H1 (cell line): Measurements from ENCODE around the gene GALNT18. TPM values are rescaled to one million over a fixed set of nuclear protein-coding genes. Genes with fewer than 3 reads are reported as not detected.

Source experiments
- CTCF ChIA-PET: fragments of 300-600 bp; sonication (Branson Sonifier 250); formaldehyde crosslinking; loops from one replicate; lab custom pipeline; 2021; ENCODE audit not compliant: partially characterized antibody; lab: Charles Lee
- POLR2A ChIA-PET: fragments of 300-600 bp; sonication (Branson Sonifier 250); formaldehyde crosslinking; loops from one replicate; lab custom pipeline; 2021; ENCODE audit warnings: inconsistent platforms; ENCODE audit not compliant: partially characterized antibody; lab: Charles Lee
- DNase-seq, 2 experiments: peaks; one replicate each; pipeline versions ENCODE4 v3.0.0 to v3.0.0-alpha.2; 2010 to 2022; ENCODE audit warnings: low spot score in 2 of 2, low read depth in 1 of 2, mixed read lengths in 1 of 2
- FAIRE-seq: peaks from 2 replicates; lab custom pipeline; 2011; peaks lifted over from hg19 to GRCh38; lab: Jason Lieb, UNC
- H2AFZ ChIP-seq: 2 replicates; pipeline ENCODE4 v1.8.1; 2012; ENCODE audit warnings: low read length, inconsistent platforms
- H2AK5ac ChIP-seq: 2 replicates; pipeline ENCODE4 v1.6.1; 2013; ENCODE audit warnings: low read depth, low read length
- H2BK120ac ChIP-seq: replicated peaks from 2 replicates; pipeline ENCODE3; 2013; ENCODE audit warnings: low read depth, low read length, inconsistent platforms
- H2BK12ac ChIP-seq: 2 replicates; pipeline ENCODE4 v1.6.1; 2013; ENCODE audit warnings: low read depth, low read length
- H2BK15ac ChIP-seq: 2 replicates; pipeline ENCODE4 v1.6.1; 2013; ENCODE audit warnings: low read length
- H2BK20ac ChIP-seq: 2 replicates; pipeline ENCODE4 v1.6.1; 2013; ENCODE audit warnings: low read length
- H2BK5ac ChIP-seq: 2 replicates; pipeline ENCODE4 v1.6.1; 2013; ENCODE audit warnings: low read depth, low read length
- H3K14ac ChIP-seq: 2 replicates; pipeline ENCODE4 v1.6.1; 2013; ENCODE audit warnings: inconsistent platforms; ENCODE audit not compliant: insufficient read length
- H3K18ac ChIP-seq: 2 replicates; pipeline ENCODE4 v1.6.1; 2013; ENCODE audit warnings: low read length; ENCODE audit errors: extremely low read depth
- H3K23ac ChIP-seq: 2 replicates; pipeline ENCODE4 v1.6.1; 2013; ENCODE audit warnings: inconsistent platforms; ENCODE audit not compliant: insufficient read length
- H3K23me2 ChIP-seq: 2 replicates; pipeline ENCODE4 v1.6.1; 2013; ENCODE audit warnings: low read depth, low read length
- H3K27ac ChIP-seq: 2 replicates; pipeline ENCODE4 v1.6.1; 2011; ENCODE audit warnings: low read depth, low read length, inconsistent platforms
- H3K27me3 ChIP-seq, 4 experiments: replicated peaks in 1 of 4; 1 replicate in 1 of 4; 2 replicates in 3 of 4; pipeline versions ENCODE4 v1.6.1 to v1.8.1; 2011 to 2013; ENCODE audit warnings: low read length in 3 of 4, mild to moderate bottlenecking in 3 of 4, inconsistent platforms in 2 of 4, mixed read lengths in 2 of 4, moderate library complexity in 1 of 4; ENCODE audit not compliant: control insufficient read depth in 3 of 4, insufficient read depth in 3 of 4; ENCODE audit errors: extremely low read depth in 1 of 4
- H3K36me3 ChIP-seq, 4 experiments: 2 replicates each; pipeline versions ENCODE4 v1.6.1 to v1.8.1; 2011 to 2013; ENCODE audit warnings: mild to moderate bottlenecking in 4 of 4, low read length in 3 of 4, moderate library complexity in 2 of 4, control low read depth in 1 of 4, inconsistent platforms in 1 of 4; ENCODE audit not compliant: insufficient read depth in 4 of 4, control insufficient read depth in 2 of 4
- H3K4ac ChIP-seq: replicated peaks from 2 replicates; pipeline ENCODE3; 2013; ENCODE audit warnings: low read length, low read depth, mixed read lengths, inconsistent platforms; ENCODE audit not compliant: insufficient read length
- H3K4me1 ChIP-seq, 4 experiments: replicated peaks in 1 of 4; 1 replicate in 1 of 4; 2 replicates in 3 of 4; pipeline versions ENCODE4 v1.6.1 to v1.8.1; 2011 to 2013; ENCODE audit warnings: low read length in 3 of 4, inconsistent platforms in 2 of 4, mixed read lengths in 1 of 4; ENCODE audit not compliant: insufficient read depth in 4 of 4, control insufficient read depth in 3 of 4
- H3K4me2 ChIP-seq, 2 experiments: 2 replicates each; pipeline versions ENCODE4 v1.6.1 to v1.8.1; 2011 to 2013; ENCODE audit warnings: low read depth in 2 of 2, low read length in 2 of 2, control low read depth in 1 of 2, inconsistent platforms in 1 of 2, mild to moderate bottlenecking in 1 of 2; ENCODE audit not compliant: insufficient read depth in 1 of 2
- H3K4me3 ChIP-seq, 4 experiments: fragments of 200-600, 300-600 bp in 1 of 4; sonication (generic), shearing (Covaris generic), sonication (Bioruptor Twin) in 1 of 4; 2 replicates each; pipeline versions ENCODE4 v1.5.1 to v1.8.1; 2011 to 2016; ENCODE audit warnings: low read length in 4 of 4, low read depth in 3 of 4, control low read depth in 2 of 4, inconsistent platforms in 2 of 4, mild to moderate bottlenecking in 2 of 4, mixed read lengths in 1 of 4, moderate library complexity in 1 of 4; ENCODE audit not compliant: insufficient read depth in 2 of 4; ENCODE audit errors: extremely low read depth in 1 of 4
- H3K56ac ChIP-seq: replicated peaks from 2 replicates; pipeline ENCODE3; 2013; ENCODE audit warnings: low read depth, mild to moderate bottlenecking, mixed read lengths, low read length, inconsistent platforms; ENCODE audit not compliant: insufficient read length
- H3K79me1 ChIP-seq: 2 replicates; pipeline ENCODE4 v1.6.1; 2013; ENCODE audit warnings: low read depth, low read length, control low read depth
- H3K79me2 ChIP-seq, 2 experiments: 2 replicates each; pipeline versions ENCODE4 v1.6.1 to v1.8.1; 2012 to 2013; ENCODE audit warnings: low read length in 2 of 2, mild to moderate bottlenecking in 2 of 2, inconsistent platforms in 1 of 2; ENCODE audit not compliant: insufficient read depth in 2 of 2, control insufficient read depth in 1 of 2
- H3K9ac ChIP-seq, 4 experiments: replicated peaks in 1 of 4; 1 replicate in 1 of 4; 2 replicates in 3 of 4; pipeline versions ENCODE4 v1.6.1 to v1.8.1; 2011 to 2013; ENCODE audit warnings: low read depth in 3 of 4, low read length in 3 of 4, control low read depth in 2 of 4, mild to moderate bottlenecking in 2 of 4, moderate library complexity in 2 of 4, inconsistent platforms in 1 of 4; ENCODE audit errors: extremely low read depth in 1 of 4
- H3K9me3 ChIP-seq, 2 experiments: 2 replicates each; pipeline versions ENCODE4 v1.6.1 to v1.8.1; 2012 to 2013; ENCODE audit warnings: mild to moderate bottlenecking in 2 of 2, moderate library complexity in 2 of 2, control low read depth in 1 of 2, inconsistent platforms in 1 of 2, low read depth in 1 of 2, low read length in 1 of 2, mixed read lengths in 1 of 2; ENCODE audit not compliant: insufficient read depth in 2 of 2
- H4K20me1 ChIP-seq, 2 experiments: replicated peaks in 1 of 2; 2 replicates each; pipeline versions ENCODE3 to v1.8.1; 2011 to 2013; ENCODE audit warnings: inconsistent platforms in 2 of 2, low read length in 2 of 2, mild to moderate bottlenecking in 1 of 2; ENCODE audit not compliant: insufficient read depth in 2 of 2, control insufficient read depth in 1 of 2
- H4K5ac ChIP-seq: 2 replicates; pipeline ENCODE4 v1.6.1; 2013; ENCODE audit warnings: low read length, low read depth, mixed read lengths, inconsistent platforms; ENCODE audit not compliant: insufficient read length
- H4K8ac ChIP-seq: 2 replicates; pipeline ENCODE4 v1.8.0; 2013; ENCODE audit warnings: mild to moderate bottlenecking, moderate library complexity, low read length, inconsistent platforms; ENCODE audit not compliant: insufficient read depth; ENCODE audit errors: extremely low read depth
- H4K91ac ChIP-seq: replicated peaks from 2 replicates; pipeline ENCODE3; 2013; ENCODE audit warnings: low read length, mixed read lengths, inconsistent platforms; ENCODE audit not compliant: insufficient read length
- GTF2F1 ChIP-seq: IDR thresholded peaks from 2 replicates; pipeline ENCODE4 v1.6.1; 2012; ENCODE audit warnings: low read depth, low read length, improper control_type of control experiment, borderline replicate concordance
- HDAC6 ChIP-seq: IDR thresholded peaks from one replicate; pipeline ENCODE4 v1.7.1; 2012; ENCODE audit warnings: low read depth, mild to moderate bottlenecking, inconsistent platforms, low read length, moderate library complexity
- JUND ChIP-seq: IDR thresholded peaks from 2 replicates; pipeline ENCODE4 v1.6.1; 2011; ENCODE audit warnings: mild to moderate bottlenecking, improper control_type of control experiment, low read length
- KDM4A ChIP-seq: IDR thresholded peaks from one replicate; pipeline ENCODE4 v1.7.1; 2012; ENCODE audit warnings: low read depth, mild to moderate bottlenecking, moderate library complexity, low read length, inconsistent platforms; ENCODE audit not compliant: severe bottlenecking
- MAX ChIP-seq: IDR thresholded peaks from 2 replicates; pipeline ENCODE4 v1.6.1; 2012; ENCODE audit warnings: inconsistent platforms
- NANOG ChIP-seq: IDR thresholded peaks from 2 replicates; pipeline ENCODE4 v1.6.1; 2011; ENCODE audit warnings: low read length, low read depth, mild to moderate bottlenecking, inconsistent platforms; ENCODE audit not compliant: insufficient read depth, poor library complexity, severe bottlenecking
- PHF8 ChIP-seq: fragments of 200-600 bp; sonication (generic); conservative IDR thresholded peaks from 2 replicates; pipeline ENCODE4 v1.7.1; 2012; ENCODE audit warnings: low read depth, mild to moderate bottlenecking, inconsistent platforms, low read length, moderate library complexity
- POLR2A ChIP-seq, 2 experiments: IDR thresholded peaks; 1 replicate in 1 of 2; 2 replicates in 1 of 2; pipeline ENCODE4 v1.6.1; 2011; ENCODE audit warnings: low read depth in 2 of 2, low read length in 2 of 2, mild to moderate bottlenecking in 2 of 2; ENCODE audit errors: control extremely low read depth in 1 of 2
- RXRA ChIP-seq: IDR thresholded peaks from 2 replicates; pipeline ENCODE4 v1.6.1; 2011; ENCODE audit warnings: low read depth, mild to moderate bottlenecking, low read length, moderate library complexity; ENCODE audit not compliant: insufficient read depth
- SAP30 ChIP-seq: fragments of 300-600 bp; sonication (generic); IDR thresholded peaks from 2 replicates; pipeline ENCODE4 v1.7.1; 2012; ENCODE audit warnings: low read length, moderate library complexity, mild to moderate bottlenecking, inconsistent platforms; ENCODE audit not compliant: insufficient read depth, insufficient replicate concordance
- SP4 ChIP-seq: IDR thresholded peaks from 2 replicates; pipeline ENCODE4 v1.6.1; 2012; ENCODE audit warnings: low read length, inconsistent platforms
- SRF ChIP-seq: IDR thresholded peaks from 2 replicates; pipeline ENCODE4 v1.6.1; 2011; ENCODE audit warnings: mild to moderate bottlenecking, low read depth, low read length, moderate library complexity
- TBP ChIP-seq: IDR thresholded peaks from 2 replicates; pipeline ENCODE4 v1.6.1; 2011; ENCODE audit warnings: low read depth, low read length, improper control_type of control experiment
- TCF12 ChIP-seq: IDR thresholded peaks from 2 replicates; pipeline ENCODE4 v1.6.1; 2011; ENCODE audit warnings: low read depth, mild to moderate bottlenecking, low read length
- ZNF274 ChIP-seq: IDR thresholded peaks from 2 replicates; pipeline ENCODE4 v1.7.0; 2012; ENCODE audit warnings: low read length, borderline replicate concordance; ENCODE audit errors: extremely low read depth
- polyA plus RNA-seq, 7 experiments: library from polyadenylated mRNA; depleted of rRNA in 3 of 7; stranded (reverse) in 5 of 7; unstranded in 2 of 7; fragments of >200 nt in 5 of 7; fragments of 200-250 nt in 2 of 7; gene quantifications; 1 replicate in 5 of 7; 2 replicates in 1 of 7; 4 replicates in 1 of 7; pipeline versions ENCODE4 v1.2.1 to v1.2.3, GENCODE V29; 2011 to 2013; ENCODE audit warnings: missing spikeins in 2 of 7, mixed read lengths in 2 of 7
- total RNA-seq: library from RNA; stranded (reverse); fragmentation: NEBNext Ultra II Directional; extraction: Animal tissue kit (Norgen Biotek cat#: 25700); gene quantifications from 2 replicates; pipeline ENCODE4 v1.2.1, GENCODE V29; 2021

GALNT18 gene
- total and polyA plus RNA-seq, 2 of the 8 experiments (the other 6 are each of a cell fraction or from before 2014, with no cell fraction given) = 6.0 to 9.4 TPM

- H2AFZ ChIP-seq = no peak overlapping the region
- H3K9ac ChIP-seq = no peak overlapping the region
- no peaks in the 10 kb centered on the region for H3K27me3 ChIP-seq
- no peak overlapping the region for H3K14ac ChIP-seq
- H3K4me3 ChIP-seq = no peak overlapping the region
- ChIA-PET POLR2A (no interaction called here), CTCF (interaction anchor here (0.9 to 2.6 kb wide), 16 partner anchors 10 to 458 kb away, joined by 3 to 14 read pairs (median 3); no protein-coding TSS in a partner anchor)
- H3K27ac ChIP-seq = no peak overlapping the region
- no peaks in the 10 kb centered on the region for H3K79me1 ChIP-seq
- no peak overlapping the region for H3K4me2 ChIP-seq
- DNase-seq (no peak), FAIRE-seq (no peak)
- no peak overlapping the region for H2BK15ac ChIP-seq
- no peaks in the 10 kb centered on the region; a peak in 1 of 8 replicates for H3K36me3 ChIP-seq
- H2BK12ac ChIP-seq = no peak overlapping the region
- no peak overlapping the region for H4K8ac ChIP-seq
- H4K5ac ChIP-seq = no peak overlapping the region
- TF ChIP-seq HDAC6 (no peak), SP4 (no peak), TBP (no peak), JUND (no peak), SRF (no peak), ZNF274 (no peak), PHF8 (no peak), RXRA (no peak), TCF12 (no peak), GTF2F1 (no peak), POLR2A (IDR thresholded peaks at IDR 0.05; ENCODE audit: control extremely low read depth in 1 of 2, low read depth in 2 of 2, low read length in 2 of 2) (no peak), NANOG (no peak), SAP30 (no peak), MAX (no peak), KDM4A (no peak)
- H3K18ac ChIP-seq = no peak overlapping the region
- H4K91ac ChIP-seq = no peak overlapping the region
- H3K79me2 ChIP-seq = no peaks in the 10 kb centered on the region
- no peaks in the 10 kb centered on the region for H3K4me1 ChIP-seq
- no peak overlapping the region for H3K4ac ChIP-seq
- H2AK5ac ChIP-seq = no peak overlapping the region
- H4K20me1 ChIP-seq = no peaks in the 10 kb centered on the region
- no peaks in the 10 kb centered on the region for H3K23me2 ChIP-seq
- H3K56ac ChIP-seq = no peak overlapping the region
- H2BK20ac ChIP-seq = no peak overlapping the region
- H2BK120ac ChIP-seq = no peak overlapping the region
- H3K23ac ChIP-seq = no peak overlapping the region
- H2BK5ac ChIP-seq = no peak overlapping the region
- H3K9me3 ChIP-seq = no peaks in the 10 kb centered on the region
Measured at GRCh38 chr11:11267312-11267711, 354.5 kb downstream of the GALNT18 start.
